ENCODE results near the gene SHISAL1. TPM values are rescaled to one million over a fixed set of nuclear protein-coding genes. Genes with fewer than 3 reads are reported as not detected.

SHISAL1 gene
- total RNA-seq, 2 experiments from 2014 or later: not detected

- ChIA-PET CTCF (no interaction called here), POLR2A (no interaction called here)
Observed at GRCh38 chr22:44202261-44202789, 110.4 kb downstream of the SHISAL1 start.

- CTCF ChIA-PET: no interaction called here
- POLR2A ChIA-PET: no interaction called here
Observed at GRCh38 chr22:44201665-44202064, 111.1 kb downstream of the SHISAL1 start.

DNA sequence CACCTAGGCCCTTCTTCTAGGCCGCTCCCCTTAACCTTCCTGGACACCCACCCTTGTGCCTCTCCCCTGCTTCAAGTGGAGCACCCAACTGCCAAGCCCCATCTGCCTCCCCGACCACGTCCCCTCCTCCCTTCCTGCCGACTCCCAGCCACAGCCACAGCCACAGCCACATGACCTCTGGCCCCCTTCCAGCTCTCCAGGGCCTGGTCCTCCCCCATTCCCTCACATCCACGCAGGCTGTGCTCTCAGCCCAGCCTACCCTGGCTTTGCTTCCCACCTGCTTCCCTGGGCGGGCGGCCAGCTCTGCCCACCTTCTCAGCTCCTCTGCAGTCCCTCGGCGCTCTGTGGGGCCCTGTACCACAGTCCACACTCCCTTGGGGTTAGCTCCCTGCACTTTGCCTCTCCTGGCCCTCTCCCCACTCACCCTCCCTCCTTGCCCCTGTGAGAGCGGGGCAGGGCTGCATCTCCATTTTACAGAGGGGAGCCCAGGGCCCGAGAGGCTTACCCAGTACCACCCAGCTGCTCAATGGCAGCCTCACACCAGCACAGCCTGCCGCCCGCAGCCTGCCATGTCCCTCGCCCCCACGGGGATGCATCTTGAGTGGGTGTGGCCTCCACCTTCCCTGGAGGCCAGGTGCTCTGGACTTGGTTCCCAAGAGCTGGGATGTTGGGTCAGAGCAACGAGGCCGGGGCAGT lies 111.7 kb downstream of the SHISAL1 start:
- ChIA-PET POLR2A (no interaction called here), CTCF (no interaction called here)

DNA sequence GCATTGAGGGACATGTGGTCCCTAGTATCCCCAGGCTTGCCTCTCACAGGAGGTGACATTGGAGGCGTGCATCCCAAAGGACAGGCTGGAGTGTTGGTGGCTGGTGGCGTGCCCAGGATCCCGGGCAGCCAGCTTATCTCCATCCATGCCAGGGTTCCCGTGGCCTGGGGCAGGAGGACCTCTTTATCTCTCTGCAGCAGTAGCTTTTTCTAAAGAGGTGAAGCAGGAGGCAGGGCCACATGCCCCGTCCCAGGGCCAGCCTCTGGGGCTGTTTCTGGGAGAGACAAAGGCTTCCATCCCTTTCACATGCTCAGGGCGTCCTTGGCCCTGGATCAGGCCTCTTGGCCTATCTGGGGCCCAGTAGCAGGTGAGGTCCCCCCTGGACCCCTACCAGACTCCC lies 112.3 kb downstream of the SHISAL1 start:
- ChIA-PET POLR2A (no interaction called here), CTCF (no interaction called here)

GRCh38 chr22:44199866-44200265 lies 112.9 kb downstream of the SHISAL1 start:
- POLR2A ChIA-PET: no interaction called here
- CTCF ChIA-PET: no interaction called here

DNA sequence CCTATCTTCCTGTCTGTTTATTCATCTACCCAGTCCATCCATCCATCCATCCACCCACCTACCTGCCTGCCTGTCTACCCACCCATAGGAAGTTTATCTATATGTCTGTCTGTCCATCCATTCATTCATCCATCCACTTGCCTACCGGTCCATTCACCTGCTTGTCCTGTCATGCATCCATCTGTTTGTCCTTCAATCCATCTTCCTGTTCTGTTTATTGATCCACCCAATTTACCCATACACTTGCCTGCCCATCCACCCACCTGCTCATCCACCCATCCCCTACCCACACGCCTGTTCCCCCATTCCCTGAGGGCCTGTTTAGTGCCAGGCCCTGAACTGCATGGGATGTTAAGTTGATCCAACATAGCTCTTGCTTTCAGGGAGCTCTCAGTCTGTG lies 113.6 kb downstream of the SHISAL1 start:
- CTCF ChIA-PET: no interaction called here
- POLR2A ChIA-PET: no interaction called here

DNA sequence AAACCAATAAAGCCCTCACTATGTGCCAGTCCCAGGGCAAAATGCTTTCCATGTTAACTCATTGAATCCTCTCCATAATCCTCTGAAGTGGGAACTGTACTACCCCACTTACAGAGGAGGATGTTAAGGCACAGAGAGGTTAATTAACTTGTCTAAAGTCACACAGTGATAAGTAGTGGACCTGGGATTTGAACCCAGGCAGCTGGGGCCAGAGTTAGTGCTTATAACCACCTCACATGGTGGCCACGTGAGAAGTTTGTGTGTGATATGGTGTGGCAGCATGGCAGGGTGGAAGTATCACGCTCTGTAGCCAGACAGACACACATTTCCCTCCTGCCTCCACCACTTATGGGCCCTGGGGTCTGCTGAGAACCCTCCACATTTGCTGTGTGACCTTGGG lies 115.5 kb downstream of the SHISAL1 start:
- POLR2A ChIA-PET: no interaction called here
- CTCF ChIA-PET: no interaction called here

DNA sequence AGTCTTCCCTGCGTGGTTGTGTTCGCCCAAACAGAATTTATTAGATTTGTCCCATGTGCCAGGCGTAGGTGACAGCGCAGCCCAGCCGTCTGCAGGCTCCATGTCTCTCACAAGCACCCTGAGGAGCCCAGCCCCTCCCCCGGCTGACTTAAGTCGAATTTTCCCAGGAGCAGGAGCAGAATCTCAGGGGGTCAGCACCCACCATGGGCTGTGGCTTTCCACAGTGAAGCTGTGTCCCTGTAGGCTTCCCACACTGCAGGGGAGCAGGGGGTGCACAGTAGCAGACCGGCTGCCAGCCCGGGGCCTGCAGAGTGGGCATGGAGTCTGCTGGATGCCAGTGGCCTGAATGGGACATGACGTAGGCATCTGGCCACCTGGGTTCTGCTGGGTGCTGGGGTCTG lies 116.0 kb downstream of the SHISAL1 start:
- ChIA-PET CTCF (no interaction called here), POLR2A (no interaction called here)

DNA sequence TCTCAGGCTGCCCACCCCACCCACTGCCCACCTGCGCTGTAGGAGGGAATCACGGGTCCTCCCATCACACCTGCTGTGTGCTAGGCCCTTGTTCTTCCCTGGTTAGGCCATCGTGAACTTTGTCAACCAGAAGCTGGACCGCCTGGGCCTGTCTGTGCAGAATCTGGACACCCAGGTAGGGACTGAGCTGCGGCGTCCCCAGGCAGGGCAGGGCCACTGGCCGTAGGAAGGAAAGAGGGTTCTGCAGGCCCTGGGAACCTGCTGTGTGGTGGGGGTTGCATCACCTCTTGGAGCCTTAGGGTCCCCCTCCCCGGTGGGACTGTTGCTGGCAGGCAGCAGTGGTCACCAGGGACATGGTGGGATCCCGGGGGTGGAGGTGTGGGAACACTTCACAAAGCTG lies 116.5 kb downstream of the SHISAL1 start:
- CTCF ChIA-PET: interaction anchor here (0.8 kb wide), 1 partner anchor 15 kb away, joined by 3 read pairs; no protein-coding TSS in a partner anchor
- POLR2A ChIA-PET: no interaction called here

DNA sequence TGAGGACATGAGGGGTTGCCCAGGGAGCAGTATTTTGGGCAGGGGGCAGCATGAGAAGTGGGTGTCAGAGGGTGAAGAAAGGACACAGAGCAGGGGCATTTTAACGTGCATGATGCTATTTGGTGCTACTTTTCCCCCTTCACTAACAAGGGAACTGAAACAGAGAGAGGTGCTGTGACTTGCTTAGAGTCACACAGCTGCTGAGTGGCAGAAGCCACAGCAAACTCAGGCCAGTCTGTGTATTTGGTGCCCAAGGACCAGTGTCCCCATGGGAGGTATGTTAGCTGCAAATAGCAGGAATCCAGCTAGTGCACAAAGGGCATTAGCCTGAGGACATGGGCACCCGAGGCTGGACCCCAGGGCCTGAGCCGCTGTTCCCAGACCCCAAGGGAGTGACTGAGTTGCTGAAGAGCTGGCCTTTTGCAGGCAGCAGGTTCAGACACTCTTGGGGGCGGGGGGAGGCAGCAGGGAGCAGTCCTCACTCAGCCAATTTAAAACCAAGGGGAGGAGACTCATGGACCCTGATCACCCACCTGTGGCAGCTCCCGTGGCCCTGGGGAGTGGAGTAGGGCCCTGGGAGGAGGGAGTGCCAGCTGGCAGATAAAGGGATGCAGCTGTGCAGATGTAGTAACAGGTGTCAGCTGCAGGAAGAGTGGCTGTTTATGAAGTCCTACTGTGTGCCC lies 117.4 kb downstream of the SHISAL1 start:
- CTCF ChIA-PET: interaction anchor here (0.5 to 0.8 kb wide), 2 partner anchors 16 to 47 kb away, joined by 3 read pairs; no protein-coding TSS in a partner anchor
- POLR2A ChIA-PET: no interaction called here

GRCh38 chr22:44194569-44194968 lies 118.2 kb downstream of the SHISAL1 start:
- ChIA-PET POLR2A (no interaction called here), CTCF (no interaction called here)

Other genes starting within 250 kb of the SHISAL1 start
- gene PARVG, start 132.0 kb downstream of the SHISAL1 start, total RNA-seq: 10 to 100 TPM; 47.9 to 50.0 TPM
- gene RTL6, start 185.3 kb upstream of the SHISAL1 start, total RNA-seq: 10 to 100 TPM; 14.4 to 14.9 TPM

All from activated CD8-positive, alpha-beta memory T cell treated with anti-CD3 and anti-CD28 coated beads for 36 hours (primary cell).